Right atrium auricular region (tissue), 2 donors: ENCODE data around the gene GAP43. TPM values are rescaled to one million over a fixed set of nuclear protein-coding genes. Genes with fewer than 3 reads are reported as not detected.

Experiments
- DNase-seq: peaks from one replicate; pipeline ENCODE4 v3.0.0-alpha.2; 2019; ENCODE audit warnings: low spot score
- H3K27ac ChIP-seq, 2 donors: fragments of 200-600 bp; sonication (generic); 1 replicate in 1 of 2; 2 replicates in 1 of 2; pipeline ENCODE4 v1.5.1; 2016 to 2019
- H3K27me3 ChIP-seq, 2 donors: fragments of 200-600 bp; sonication (generic); one replicate each; pipeline versions ENCODE4 v1.5.1 to v1.6.0; 2017 to 2019
- H3K36me3 ChIP-seq: fragments of 200-600 bp; sonication (generic); one replicate; pipeline ENCODE4 v1.5.1; 2016
- H3K4me1 ChIP-seq, 2 donors: fragments of 200-600 bp; sonication (generic); one replicate each; pipeline versions ENCODE4 v1.5.1 to v1.6.0; 2017 to 2019
- H3K4me3 ChIP-seq, 2 donors: fragments of 200-600 bp; sonication (generic); 1 replicate in 1 of 2; 2 replicates in 1 of 2; pipeline ENCODE4 v1.5.1; 2017 to 2019; ENCODE audit warnings: mild to moderate bottlenecking in 1 of 2, moderate library complexity in 1 of 2
- H3K9me3 ChIP-seq, 2 donors: fragments of 200-600 bp; sonication (generic); one replicate each; pipeline ENCODE4 v1.5.1; 2019
- total RNA-seq, 2 donors: library from RNA; depleted of rRNA; stranded (reverse); fragments of >200 nt; gene quantifications; one replicate each; pipeline ENCODE4 v1.1.0, GENCODE V29; 2016
- TF ChIP-seq, protein P1 (sequence below), 2 donors: fragments of 200-600 bp; sonication (generic); IDR thresholded peaks; one replicate each; pipeline ENCODE4 v1.5.1; 2019; ENCODE audit warnings: antibody characterized with exemption in 2 of 2

GAP43 gene
- total RNA-seq, 2 donors from 2014 or later, result 0.47 to 1.7 TPM

DNA sequence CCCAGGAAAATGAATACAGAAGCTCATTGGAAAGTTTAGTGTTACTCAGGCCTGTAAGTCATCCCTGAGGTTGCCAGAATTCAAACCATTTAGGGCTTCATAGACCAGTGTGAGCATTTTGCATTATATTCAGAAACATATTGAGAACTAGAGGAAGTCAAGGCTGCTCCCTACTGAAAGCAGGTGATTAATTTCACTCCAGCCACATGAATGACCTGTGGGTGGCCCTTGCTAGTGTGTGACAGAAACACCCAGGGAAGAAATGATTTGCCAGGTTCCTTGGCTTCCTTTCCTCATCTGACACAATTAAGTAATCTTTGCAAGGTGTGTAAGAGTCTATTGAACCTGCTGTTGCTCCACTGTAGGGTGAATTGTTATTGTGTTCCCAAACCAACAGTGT, 61.8 kb downstream of the GAP43 start:
- no peaks in the 10 kb centered on the region for H3K4me1 ChIP-seq
- H3K36me3 ChIP-seq, result no peaks in the 10 kb centered on the region
- no peak overlapping the region for H3K4me3 ChIP-seq
- no peaks in the 10 kb centered on the region for H3K27me3 ChIP-seq
- TF ChIP-seq, protein P1, sequence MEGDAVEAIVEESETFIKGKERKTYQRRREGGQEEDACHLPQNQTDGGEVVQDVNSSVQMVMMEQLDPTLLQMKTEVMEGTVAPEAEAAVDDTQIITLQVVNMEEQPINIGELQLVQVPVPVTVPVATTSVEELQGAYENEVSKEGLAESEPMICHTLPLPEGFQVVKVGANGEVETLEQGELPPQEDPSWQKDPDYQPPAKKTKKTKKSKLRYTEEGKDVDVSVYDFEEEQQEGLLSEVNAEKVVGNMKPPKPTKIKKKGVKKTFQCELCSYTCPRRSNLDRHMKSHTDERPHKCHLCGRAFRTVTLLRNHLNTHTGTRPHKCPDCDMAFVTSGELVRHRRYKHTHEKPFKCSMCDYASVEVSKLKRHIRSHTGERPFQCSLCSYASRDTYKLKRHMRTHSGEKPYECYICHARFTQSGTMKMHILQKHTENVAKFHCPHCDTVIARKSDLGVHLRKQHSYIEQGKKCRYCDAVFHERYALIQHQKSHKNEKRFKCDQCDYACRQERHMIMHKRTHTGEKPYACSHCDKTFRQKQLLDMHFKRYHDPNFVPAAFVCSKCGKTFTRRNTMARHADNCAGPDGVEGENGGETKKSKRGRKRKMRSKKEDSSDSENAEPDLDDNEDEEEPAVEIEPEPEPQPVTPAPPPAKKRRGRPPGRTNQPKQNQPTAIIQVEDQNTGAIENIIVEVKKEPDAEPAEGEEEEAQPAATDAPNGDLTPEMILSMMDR (IDR thresholded peaks at IDR 0.05), result no peak
- H3K9me3 ChIP-seq, result no peaks in the 10 kb centered on the region
- H3K27ac ChIP-seq, result no peak overlapping the region
- DNase-seq, result no peak

DNA sequence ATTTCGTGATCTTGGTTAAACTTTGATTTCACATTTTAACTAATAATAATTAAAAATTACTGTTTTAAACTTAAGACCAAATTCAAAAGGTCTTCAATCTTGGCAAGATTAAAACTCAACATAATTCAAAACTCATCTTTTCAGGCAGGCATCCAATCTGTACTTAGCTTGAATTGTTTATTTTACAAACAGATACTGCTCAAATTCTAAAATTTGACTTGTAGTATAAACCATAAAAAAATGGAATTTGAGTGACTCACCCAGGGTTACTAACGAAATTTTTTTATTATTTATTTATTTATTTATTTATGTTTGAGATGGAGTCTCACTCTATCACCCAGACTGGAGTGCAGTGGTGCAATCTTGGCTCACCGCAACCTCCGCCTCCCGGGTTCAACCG, 64.4 kb downstream of the GAP43 start:
- no peak for DNase-seq
- H3K27me3 ChIP-seq, result no peaks in the 10 kb centered on the region
- TF ChIP-seq, protein P1 (IDR thresholded peaks at IDR 0.05), result no peak
- H3K9me3 ChIP-seq, result no peaks in the 10 kb centered on the region
- no peak overlapping the region for H3K27ac ChIP-seq
- H3K36me3 ChIP-seq, result no peaks in the 10 kb centered on the region
- no peaks in the 10 kb centered on the region for H3K4me1 ChIP-seq
- H3K4me3 ChIP-seq, result no peak overlapping the region

DNA sequence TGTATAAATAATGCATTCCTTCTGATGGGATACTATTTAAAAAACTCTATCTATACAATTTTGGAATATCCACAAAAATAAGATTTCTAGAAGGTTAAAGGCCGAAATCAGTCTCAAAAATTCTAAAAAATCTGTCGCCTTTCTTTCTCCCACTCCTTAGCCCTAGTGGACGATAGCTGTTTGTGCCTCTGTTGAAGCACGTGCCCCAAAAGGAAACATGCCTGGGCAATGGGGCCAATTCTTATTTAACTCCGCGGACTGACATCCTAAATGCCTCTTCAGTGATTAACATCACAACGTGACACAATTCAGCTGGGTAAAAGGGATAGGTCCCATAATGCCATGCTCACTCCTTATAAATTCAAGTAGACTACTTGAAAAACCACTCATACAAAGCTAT, 65.1 kb downstream of the GAP43 start:
- Histone ChIP-seq H3K4me3 (no peak overlapping the region), H3K27me3 (no peaks in the 10 kb centered on the region), H3K27ac (no peak overlapping the region), H3K9me3 (no peaks in the 10 kb centered on the region), H3K36me3 (no peaks in the 10 kb centered on the region), H3K4me1 (no peaks in the 10 kb centered on the region)
- DNase-seq, result no peak
- TF ChIP-seq, protein P1 (IDR thresholded peaks at IDR 0.05), result no peak

DNA sequence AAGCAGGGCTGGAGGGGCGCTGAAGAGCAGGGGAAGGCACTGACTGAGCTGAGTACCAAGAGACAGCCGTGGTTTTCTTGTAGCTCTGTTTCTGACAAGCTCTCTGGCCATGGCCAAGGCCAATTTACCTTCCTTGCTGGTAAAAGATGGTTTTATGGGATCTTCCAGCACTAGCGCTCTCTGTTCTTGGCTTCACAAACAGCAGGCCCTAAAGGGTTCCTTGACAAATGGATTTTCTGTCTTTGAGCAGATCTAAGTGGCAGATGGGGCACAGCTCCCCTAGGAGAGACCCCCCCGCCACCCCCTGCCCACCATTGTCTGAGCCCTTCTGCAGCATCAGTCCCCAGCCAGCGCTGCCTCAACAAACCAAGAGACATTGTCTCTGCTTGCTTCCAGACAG, 66.6 kb downstream of the GAP43 start:
- DNase-seq, result no peak
- H3K4me3 ChIP-seq, result no peak overlapping the region
- H3K27ac ChIP-seq, result no peak overlapping the region
- no peaks in the 10 kb centered on the region for H3K36me3 ChIP-seq
- no peaks in the 10 kb centered on the region for H3K4me1 ChIP-seq
- no peaks in the 10 kb centered on the region for H3K27me3 ChIP-seq
- TF ChIP-seq, protein P1 (IDR thresholded peaks at IDR 0.05), result no peak
- no peaks in the 10 kb centered on the region for H3K9me3 ChIP-seq

DNA sequence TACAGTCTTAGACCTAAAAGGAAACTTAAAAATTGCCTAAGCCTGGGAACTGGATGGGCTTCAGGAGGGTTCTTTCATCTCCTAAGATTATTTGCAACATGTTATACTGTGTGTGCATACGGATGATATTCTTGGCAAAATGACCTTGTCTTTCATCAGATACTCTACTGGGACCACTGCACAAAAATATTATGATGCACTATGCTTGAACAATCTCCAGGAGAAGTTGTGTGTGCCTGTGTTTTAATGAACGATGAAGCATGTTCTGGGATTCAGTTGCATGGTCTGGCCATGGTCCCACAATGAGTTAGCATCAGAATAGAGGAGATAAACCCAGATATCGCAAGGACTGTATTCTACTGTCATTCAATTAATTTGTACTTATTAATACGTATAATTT, 68.7 kb downstream of the GAP43 start:
- no peak for DNase-seq
- H3K9me3 ChIP-seq, result no peaks in the 10 kb centered on the region
- H3K4me3 ChIP-seq, result no peak overlapping the region
- no peaks in the 10 kb centered on the region for H3K4me1 ChIP-seq
- H3K27me3 ChIP-seq, result no peaks in the 10 kb centered on the region
- H3K36me3 ChIP-seq, result no peaks in the 10 kb centered on the region
- H3K27ac ChIP-seq, result no peak overlapping the region
- TF ChIP-seq, protein P1 (IDR thresholded peaks at IDR 0.05), result no peak

DNA sequence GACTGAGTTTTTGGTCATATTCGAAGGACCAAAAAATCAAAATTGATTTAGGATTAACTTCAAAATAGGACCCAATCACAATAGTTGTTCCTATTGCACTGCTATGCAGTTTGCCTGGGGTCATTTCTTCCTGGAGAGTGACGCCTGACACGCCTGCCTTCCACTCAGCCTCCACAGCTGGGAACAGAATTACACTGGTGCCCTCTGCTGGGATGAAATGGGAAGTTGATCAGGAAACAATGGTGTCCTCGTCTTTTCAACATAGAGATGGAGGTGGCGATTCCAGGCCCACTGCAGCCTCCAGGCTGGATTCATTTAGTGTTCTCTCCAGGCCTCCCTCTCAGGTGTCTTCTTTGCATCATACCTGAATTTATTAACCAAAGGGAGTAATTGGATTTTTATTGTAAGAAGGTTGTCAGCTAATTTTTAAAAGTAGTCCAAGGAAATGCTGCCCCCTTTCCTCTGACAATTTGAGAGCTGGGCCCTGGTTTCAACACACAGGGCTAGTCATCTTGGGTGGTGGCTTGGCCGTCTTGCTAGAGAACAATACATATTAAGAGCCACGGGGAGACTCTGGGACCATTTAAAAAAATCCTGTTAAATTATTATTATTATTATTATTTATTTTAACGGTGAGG, 69.7 kb downstream of the GAP43 start:
- TF ChIP-seq, protein P1 (IDR thresholded peaks at IDR 0.05), result peak; percentile 77 to 90
- no peaks in the 10 kb centered on the region for H3K4me1 ChIP-seq
- H3K36me3 ChIP-seq, result no peaks in the 10 kb centered on the region
- H3K4me3 ChIP-seq, result no peak overlapping the region
- H3K27me3 ChIP-seq, result no peaks in the 10 kb centered on the region
- peak; percentile 84 for DNase-seq
- H3K9me3 ChIP-seq, result no peaks in the 10 kb centered on the region
- peak overlapping the region in 1 of 2 donors; percentile 4 for H3K27ac ChIP-seq
